AG04449 (cell line): ENCODE results near the gene MMAB.

Experiments used
- CTCF ChIA-PET: fragments of 350-600 bp; formaldehyde crosslinking; extraction: SDS; loops from one replicate; lab custom pipeline; 2021; ENCODE audit warnings: antibody characterized with exemption; lab: Yijun Ruan, JAX
- POLR2A ChIA-PET: fragments of 400-600, 350-600 bp; formaldehyde crosslinking; extraction: SDS; loops from one replicate; lab custom pipeline; 2020; ENCODE audit warnings: antibody characterized with exemption, inconsistent platforms; lab: Yijun Ruan, JAX
- DNase-seq: peaks from one replicate; pipeline ENCODE4 v3.0.0-alpha.2; 2010; ENCODE audit warnings: low read depth, low spot score
- H3K4me3 ChIP-seq: 2 replicates; pipeline ENCODE4 v1.5.1; 2011; ENCODE audit warnings: low read depth, mild to moderate bottlenecking, control low read depth, low read length
- CTCF ChIP-seq: IDR thresholded peaks from one replicate; pipeline ENCODE4 v1.5.1; 2011; ENCODE audit warnings: mild to moderate bottlenecking, moderate library complexity, low read length, control low read depth, inconsistent platforms; ENCODE audit not compliant: insufficient read depth; ENCODE audit errors: missing control alignments

MMAB gene

GRCh38 chr12:109617491-109617890, 44.2 kb upstream of the MMAB start:
- no peak overlapping the region for H3K4me3 ChIP-seq
- TF ChIP-seq CTCF, result no peak
- CTCF ChIA-PET, result interaction anchor here (2.2 kb wide), 1 partner anchor 20 kb away, joined by 13 read pairs; no protein-coding TSS in a partner anchor
- POLR2A ChIA-PET, result no interaction called here
- no peak for DNase-seq

- POLR2A ChIA-PET, result no interaction called here
- no peak overlapping the region for H3K4me3 ChIP-seq
- DNase-seq, result no peak
- no peak for TF ChIP-seq CTCF
- CTCF ChIA-PET, result interaction anchor here (3.9 kb wide), 1 partner anchor 18 kb away, joined by 20 read pairs; no protein-coding TSS in a partner anchor
Observed at GRCh38 chr12:109615556-109616229, 42.4 kb upstream of the MMAB start.

GRCh38 chr12:109613649-109614455, 40.5 kb upstream of the MMAB start:
- no peak for DNase-seq
- ChIA-PET CTCF (interaction anchor here (1.2 to 3.9 kb wide), 2 partner anchors 16 to 89 kb away, joined by 3 to 20 read pairs; no protein-coding TSS in a partner anchor), POLR2A (no interaction called here)
- H3K4me3 ChIP-seq, result no peak overlapping the region
- TF ChIP-seq CTCF, result no peak

GRCh38 chr12:109612975-109613502, 39.7 kb upstream of the MMAB start:
- no peak for DNase-seq
- TF ChIP-seq CTCF, result peak; percentile 31
- no peak overlapping the region for H3K4me3 ChIP-seq
- ChIA-PET POLR2A (no interaction called here), CTCF (interaction anchor here (0.7 to 3.9 kb wide), 5 partner anchors 8 to 108 kb away, joined by 3 to 20 read pairs (median 4); no protein-coding TSS in a partner anchor)

- ChIA-PET CTCF (interaction anchor here (0.7 to 3.9 kb wide), 4 partner anchors 14 to 149 kb away, joined by 4 to 20 read pairs (median 4); no protein-coding TSS in a partner anchor), POLR2A (no interaction called here)
- no peak for TF ChIP-seq CTCF
- H3K4me3 ChIP-seq, result no peak overlapping the region
- no peak for DNase-seq
Observed at GRCh38 chr12:109612003-109612402, 38.7 kb upstream of the MMAB start.

GRCh38 chr12:109611223-109611622, 37.9 kb upstream of the MMAB start:
- ChIA-PET CTCF (interaction anchor here (1.8 kb wide), 1 partner anchor 13 kb away, joined by 18 read pairs; no protein-coding TSS in a partner anchor), POLR2A (no interaction called here)
- no peak overlapping the region for H3K4me3 ChIP-seq
- TF ChIP-seq CTCF, result no peak
- DNase-seq, result no peak
